ENCODE results near the gene PER2. TPM values are rescaled to one million over a fixed set of nuclear protein-coding genes. Genes with fewer than 3 reads are reported as not detected.
A peak's percentile ranks its signal among the peaks of the same experiment; 100 is the strongest.
"Not testable (repeated sequence)": the region's sequence is repeated elsewhere in the genome, so short reads cannot be mapped to it uniquely, and the experiment has no call there.

PER2 gene
- total and polyA plus RNA-seq, 3 experiments from 2014 or later, result 4.3 to 14.2 (median 12.9) TPM

GRCh38 chr2:238315031-238315595 lies 26.7 kb upstream of the PER2 start:
- Mint-ChIP-seq H3K36me3 (no peaks in the 10 kb centered on the region), H3K27me3 (peaks cover 10 to 11% of the 10 kb centered on the region in 2 donors), H3K4me3 (no peak overlapping the region), H3K4me1 (peaks cover 5 to 9% (median 7%) of the 10 kb centered on the region in 3 donors), H3K27ac (peak overlapping the region in 2 of 8 donors; percentile 2 to 38), H3K9me3 (no peaks in the 10 kb centered on the region)
- Histone ChIP-seq H3K27ac (ENCODE audit: low read depth, low read length) (no peak overlapping the region), H3K4me1 (ENCODE audit: insufficient read depth, low read length) (peaks cover 8% of the 10 kb centered on the region), H3K27me3 (ENCODE audit: insufficient read depth, low read length, poor library complexity, severe bottlenecking) (no peaks in the 10 kb centered on the region), H3K4me3 (ENCODE audit: low read length) (no peak overlapping the region), H3K36me3 (ENCODE audit: insufficient read depth, low read length) (no peaks in the 10 kb centered on the region), H3K9me3 (ENCODE audit: low read length) (no peaks in the 10 kb centered on the region)
- ChIA-PET CTCF (interaction anchor here (0.5 kb wide), 1 partner anchor 73 kb away, joined by 4 read pairs; no protein-coding TSS in a partner anchor), POLR2A (no interaction called here)
- DNase-seq, result no peak

- POLR2A ChIA-PET, result no interaction called here
- CTCF ChIA-PET, result no interaction called here
- H3K27ac ChIP-seq (ENCODE audit: low read depth, low read length), result no peak overlapping the region
- H3K27ac Mint-ChIP-seq, result no peak overlapping the region
- no peaks in the 10 kb centered on the region for H3K27me3 ChIP-seq (ENCODE audit: insufficient read depth, low read length, poor library complexity, severe bottlenecking)
- no peak overlapping the region for H3K4me3 ChIP-seq (ENCODE audit: low read length)
- H3K9me3 Mint-ChIP-seq, result no peaks in the 10 kb centered on the region
- H3K9me3 ChIP-seq (ENCODE audit: low read length), result no peaks in the 10 kb centered on the region
- no peak overlapping the region for H3K4me3 Mint-ChIP-seq
- peaks cover under 1 to 3% (median 2%) of the 10 kb centered on the region in 3 donors for H3K4me1 Mint-ChIP-seq
- H3K4me1 ChIP-seq (ENCODE audit: insufficient read depth, low read length), result peaks cover 4% of the 10 kb centered on the region
- no peak for DNase-seq
- H3K27me3 Mint-ChIP-seq, result peaks cover 10 to 12% of the 10 kb centered on the region in 2 donors
- H3K36me3 Mint-ChIP-seq, result no peaks in the 10 kb centered on the region
- no peaks in the 10 kb centered on the region for H3K36me3 ChIP-seq (ENCODE audit: insufficient read depth, low read length)
Observed at GRCh38 chr2:238314576-238314975, 26.2 kb upstream of the PER2 start.

DNA sequence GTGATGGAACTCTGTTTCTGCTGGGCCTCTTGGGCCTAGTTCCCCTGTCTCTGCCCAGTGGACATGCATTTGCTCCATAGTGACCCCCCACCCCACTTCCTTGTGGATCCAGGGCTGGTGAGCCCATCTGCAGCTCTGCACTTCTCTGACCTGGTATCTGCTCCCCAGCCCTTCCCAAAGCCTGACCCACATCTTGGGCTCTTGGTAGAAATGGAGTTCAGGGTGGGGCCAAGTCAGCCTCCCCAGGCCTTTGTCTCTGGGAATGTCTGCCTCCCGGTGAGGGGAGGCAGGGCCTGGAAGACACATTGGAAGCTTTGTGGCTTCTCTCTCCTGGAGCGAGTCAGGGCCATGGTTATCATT lies 25.6 kb upstream of the PER2 start:
- Histone ChIP-seq H3K4me3 (ENCODE audit: low read length) (no peak overlapping the region), H3K27ac (ENCODE audit: low read depth, low read length) (no peak overlapping the region), H3K36me3 (ENCODE audit: insufficient read depth, low read length) (no peaks in the 10 kb centered on the region), H3K4me1 (ENCODE audit: insufficient read depth, low read length) (no peaks in the 10 kb centered on the region), H3K9me3 (ENCODE audit: low read length) (no peaks in the 10 kb centered on the region), H3K27me3 (ENCODE audit: insufficient read depth, low read length, poor library complexity, severe bottlenecking) (no peaks in the 10 kb centered on the region)
- POLR2A ChIA-PET, result no interaction called here
- no peak for DNase-seq
- CTCF ChIA-PET, result no interaction called here
- no peak overlapping the region for H3K4me3 Mint-ChIP-seq
- H3K27me3 Mint-ChIP-seq, result peaks cover 15 to 16% of the 10 kb centered on the region in 2 donors
- H3K36me3 Mint-ChIP-seq, result no peaks in the 10 kb centered on the region
- no peaks in the 10 kb centered on the region for H3K4me1 Mint-ChIP-seq
- H3K9me3 Mint-ChIP-seq, result no peaks in the 10 kb centered on the region
- no peak overlapping the region for H3K27ac Mint-ChIP-seq

DNA sequence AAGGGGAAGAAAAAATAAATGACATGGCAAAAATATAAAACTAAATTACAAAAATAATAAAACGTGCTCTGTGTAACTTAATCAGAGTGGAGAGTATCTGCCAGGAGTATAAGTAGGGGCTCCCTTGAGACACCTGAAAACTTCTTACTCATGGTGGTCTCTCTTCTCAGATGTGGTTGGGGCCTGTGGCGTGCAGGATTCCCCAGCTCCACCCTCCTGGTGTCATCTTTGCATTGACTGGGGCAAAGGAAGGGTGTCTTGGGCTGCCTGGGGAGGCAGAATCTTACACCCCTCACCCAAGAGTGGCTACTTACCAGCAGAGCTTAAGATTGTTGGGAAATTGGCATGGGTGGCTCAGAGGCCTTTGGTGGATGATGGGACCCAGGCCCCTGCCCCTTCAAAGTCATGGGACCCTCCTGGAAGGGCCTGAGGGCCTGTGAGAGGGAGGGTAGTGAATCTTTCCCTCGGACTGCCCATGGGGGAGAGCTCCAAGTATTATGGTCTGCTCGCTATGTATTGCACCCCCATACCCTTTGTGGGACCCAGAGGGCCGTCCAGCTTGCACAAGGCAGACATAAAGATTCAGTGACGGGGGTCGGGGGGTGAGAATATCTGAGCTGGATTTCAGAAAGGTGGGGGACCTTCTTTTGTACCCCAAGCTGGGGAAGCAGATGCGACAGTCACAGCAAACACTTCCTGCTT lies 25.0 kb upstream of the PER2 start:
- Histone ChIP-seq H3K9me3 (ENCODE audit: low read length) (no peaks in the 10 kb centered on the region), H3K4me3 (ENCODE audit: low read length) (no peak overlapping the region), H3K27ac (ENCODE audit: low read depth, low read length) (no peak overlapping the region), H3K36me3 (ENCODE audit: insufficient read depth, low read length) (no peaks in the 10 kb centered on the region), H3K4me1 (ENCODE audit: insufficient read depth, low read length) (no peaks in the 10 kb centered on the region), H3K27me3 (ENCODE audit: insufficient read depth, low read length, poor library complexity, severe bottlenecking) (no peaks in the 10 kb centered on the region)
- no peak overlapping the region for H3K4me3 Mint-ChIP-seq
- no peaks in the 10 kb centered on the region for H3K4me1 Mint-ChIP-seq
- H3K9me3 Mint-ChIP-seq, result no peaks in the 10 kb centered on the region
- ChIA-PET CTCF (no interaction called here), POLR2A (no interaction called here)
- no peaks in the 10 kb centered on the region for H3K36me3 Mint-ChIP-seq
- no peak overlapping the region for H3K27ac Mint-ChIP-seq
- H3K27me3 Mint-ChIP-seq, result peaks cover 17% of the 10 kb centered on the region in 2 donors
- no peak for DNase-seq

- H3K9me3 Mint-ChIP-seq; H3K4me1 Mint-ChIP-seq; CTCF ChIA-PET; H3K36me3 Mint-ChIP-seq; H3K4me1 ChIP-seq (ENCODE audit: insufficient read depth, low read length); POLR2A ChIA-PET; H3K27ac Mint-ChIP-seq; H3K9me3 ChIP-seq (ENCODE audit: low read length); H3K27me3 ChIP-seq (ENCODE audit: insufficient read depth, low read length, poor library complexity, severe bottlenecking); H3K27ac ChIP-seq (ENCODE audit: low read depth, low read length); H3K4me3 ChIP-seq (ENCODE audit: low read length); H3K36me3 ChIP-seq (ENCODE audit: insufficient read depth, low read length): not testable (repeated sequence)
- DNase-seq, result peak in 1 of 5 donors; percentile 13
- Mint-ChIP-seq H3K27me3 (peaks cover 13 to 21% of the 10 kb centered on the region in 2 donors), H3K4me3 (peak overlapping the region in 1 of 7 donors; percentile 32)
Observed at GRCh38 chr2:238310721-238311120, 22.3 kb upstream of the PER2 start.

- POLR2A ChIA-PET, result no interaction called here
- Mint-ChIP-seq H3K4me1 (no peaks in the 10 kb centered on the region), H3K36me3 (no peaks in the 10 kb centered on the region), H3K4me3 (no peak overlapping the region), H3K9me3 (no peaks in the 10 kb centered on the region), H3K27ac (no peak overlapping the region), H3K27me3 (peaks cover 13 to 18% of the 10 kb centered on the region in 2 donors)
- peak in 1 of 5 donors; percentile 14 for DNase-seq
- CTCF ChIA-PET, result no interaction called here
- Histone ChIP-seq H3K4me3 (ENCODE audit: low read length) (no peak overlapping the region), H3K4me1 (ENCODE audit: insufficient read depth, low read length) (no peaks in the 10 kb centered on the region), H3K27me3 (ENCODE audit: insufficient read depth, low read length, poor library complexity, severe bottlenecking) (no peaks in the 10 kb centered on the region), H3K27ac (ENCODE audit: low read depth, low read length) (no peak overlapping the region), H3K9me3 (ENCODE audit: low read length) (no peaks in the 10 kb centered on the region), H3K36me3 (ENCODE audit: insufficient read depth, low read length) (no peaks in the 10 kb centered on the region)
Observed at GRCh38 chr2:238308177-238308576, 19.8 kb upstream of the PER2 start.

- no peak overlapping the region for H3K27ac ChIP-seq (ENCODE audit: low read depth, low read length)
- no peaks in the 10 kb centered on the region for H3K4me1 Mint-ChIP-seq
- H3K4me3 ChIP-seq (ENCODE audit: low read length), result no peak overlapping the region
- H3K9me3 ChIP-seq (ENCODE audit: low read length), result no peaks in the 10 kb centered on the region
- no peak overlapping the region for H3K27ac Mint-ChIP-seq
- H3K9me3 Mint-ChIP-seq, result no peaks in the 10 kb centered on the region
- no peaks in the 10 kb centered on the region for H3K36me3 Mint-ChIP-seq
- H3K27me3 Mint-ChIP-seq, result peaks cover 13 to 18% of the 10 kb centered on the region in 2 donors
- H3K27me3 ChIP-seq (ENCODE audit: insufficient read depth, low read length, poor library complexity, severe bottlenecking), result no peaks in the 10 kb centered on the region
- no peaks in the 10 kb centered on the region for H3K36me3 ChIP-seq (ENCODE audit: insufficient read depth, low read length)
- H3K4me3 Mint-ChIP-seq, result no peak overlapping the region
- CTCF ChIA-PET, result no interaction called here
- peak in 1 of 5 donors; percentile 22 for DNase-seq
- POLR2A ChIA-PET, result no interaction called here
- H3K4me1 ChIP-seq (ENCODE audit: insufficient read depth, low read length), result no peaks in the 10 kb centered on the region
Observed at GRCh38 chr2:238306672-238306998, 18.2 kb upstream of the PER2 start.

DNA sequence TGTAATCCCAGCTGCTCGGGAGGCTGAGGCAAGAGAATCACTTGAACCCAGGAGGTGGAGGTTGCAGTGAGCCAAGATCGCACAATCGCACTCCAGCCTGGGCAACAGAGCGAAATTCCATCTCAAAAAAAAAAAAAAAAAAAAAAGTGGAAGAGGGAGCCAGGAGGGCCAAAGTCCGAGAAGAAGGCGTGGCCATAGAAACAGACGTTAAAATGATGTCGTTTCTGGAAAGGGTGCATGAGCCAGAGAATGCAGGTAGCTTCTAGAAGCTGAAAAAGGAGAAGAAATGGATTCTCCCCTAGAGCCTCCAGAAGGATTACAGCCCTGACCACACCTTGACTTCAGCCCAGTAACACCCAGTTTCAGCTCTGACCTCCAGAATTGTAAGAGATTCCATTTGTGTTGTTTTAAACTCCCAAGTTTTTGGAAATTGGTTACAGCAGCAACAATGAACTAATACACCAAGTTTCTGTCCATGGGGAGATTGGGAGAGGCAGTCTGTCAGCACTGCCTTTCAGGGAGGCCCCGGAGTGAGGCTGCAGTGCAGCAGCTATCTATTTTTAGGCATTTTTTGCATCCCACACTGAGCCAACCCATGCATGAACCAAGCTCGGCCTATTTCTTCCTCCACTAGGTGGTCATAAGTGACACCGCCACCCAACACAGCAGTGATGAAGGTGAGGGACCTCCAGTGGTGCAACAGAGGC lies 17.7 kb upstream of the PER2 start:
- Histone ChIP-seq H3K4me3 (ENCODE audit: low read length) (no peak overlapping the region), H3K27me3 (ENCODE audit: insufficient read depth, low read length, poor library complexity, severe bottlenecking) (no peaks in the 10 kb centered on the region), H3K9me3 (ENCODE audit: low read length) (no peaks in the 10 kb centered on the region), H3K27ac (ENCODE audit: low read depth, low read length) (no peak overlapping the region), H3K36me3 (ENCODE audit: insufficient read depth, low read length) (no peaks in the 10 kb centered on the region), H3K4me1 (ENCODE audit: insufficient read depth, low read length) (no peaks in the 10 kb centered on the region)
- Mint-ChIP-seq H3K4me1 (no peaks in the 10 kb centered on the region), H3K27ac (no peak overlapping the region), H3K4me3 (no peak overlapping the region), H3K36me3 (no peaks in the 10 kb centered on the region), H3K9me3 (no peaks in the 10 kb centered on the region), H3K27me3 (peaks cover 8 to 18% of the 10 kb centered on the region in 2 donors)
- peak in 1 of 5 donors; percentile 11 for DNase-seq
- ChIA-PET POLR2A (no interaction called here), CTCF (no interaction called here)

Measured in CD8-positive, alpha-beta memory T cell (primary cell).